GM21737 (cell line): Measurements from ENCODE around the gene HSD17B11.
"Not testable (repeated sequence)": the region's sequence is repeated elsewhere in the genome, so short reads cannot be mapped to it uniquely, and the experiment has no call there.

ENCODE experiments used
- ATAC-seq: cut with Tn5 transposase; IDR thresholded peaks from one replicate; pipeline ENCODE4 v1.9.1; 2021; ENCODE audit warnings: mild to moderate bottlenecking, moderate library complexity; ENCODE audit not compliant: unreplicated experiment

Gene HSD17B11

GRCh38 chr4:87360338-87360935 lies 30.6 kb downstream of the HSD17B11 start:
- no peak for ATAC-seq

GRCh38 chr4:87359258-87359657 lies 31.7 kb downstream of the HSD17B11 start:
- ATAC-seq: no peak

DNA sequence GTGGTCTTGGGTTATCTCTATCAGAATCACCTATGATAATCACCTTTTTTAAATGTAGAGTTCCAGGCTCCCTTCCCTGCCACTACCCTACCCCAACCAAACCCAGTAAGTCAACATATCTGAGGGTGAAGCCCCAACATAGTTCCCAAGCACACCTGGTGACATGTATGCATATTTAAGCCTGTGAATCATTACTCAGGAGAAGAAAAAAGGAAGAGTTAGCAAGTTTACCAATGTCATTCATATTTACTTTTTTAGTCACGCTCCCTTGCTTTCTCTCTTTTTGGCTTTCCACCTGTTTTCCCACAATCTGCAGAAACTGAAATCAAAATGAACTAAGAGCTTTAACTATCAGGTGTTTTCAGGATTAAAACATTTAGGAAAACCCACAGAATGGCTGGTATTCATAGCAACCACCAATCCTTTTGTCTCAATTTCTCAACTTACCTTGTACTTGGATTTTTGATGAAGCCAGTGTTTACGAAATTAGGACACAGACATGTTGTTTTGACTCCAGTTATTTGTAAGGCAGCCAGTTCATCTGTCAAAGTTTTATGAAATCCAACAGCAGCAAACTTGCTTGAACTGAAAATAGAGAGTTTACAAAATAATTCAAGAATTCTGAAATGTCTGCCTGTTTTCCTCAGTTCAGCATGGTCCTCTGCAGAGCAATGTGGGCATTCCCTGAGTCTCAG lies 34.0 kb downstream of the HSD17B11 start:
- no peak for ATAC-seq

GRCh38 chr4:87354168-87355102 lies 36.6 kb downstream of the HSD17B11 start:
- ATAC-seq: no peak

- peak; percentile 85 for ATAC-seq
Measured at GRCh38 chr4:87353592-87353991, 37.4 kb downstream of the HSD17B11 start.

- ATAC-seq: no peak
Measured at GRCh38 chr4:87345139-87345538, 45.8 kb downstream of the HSD17B11 start.

DNA sequence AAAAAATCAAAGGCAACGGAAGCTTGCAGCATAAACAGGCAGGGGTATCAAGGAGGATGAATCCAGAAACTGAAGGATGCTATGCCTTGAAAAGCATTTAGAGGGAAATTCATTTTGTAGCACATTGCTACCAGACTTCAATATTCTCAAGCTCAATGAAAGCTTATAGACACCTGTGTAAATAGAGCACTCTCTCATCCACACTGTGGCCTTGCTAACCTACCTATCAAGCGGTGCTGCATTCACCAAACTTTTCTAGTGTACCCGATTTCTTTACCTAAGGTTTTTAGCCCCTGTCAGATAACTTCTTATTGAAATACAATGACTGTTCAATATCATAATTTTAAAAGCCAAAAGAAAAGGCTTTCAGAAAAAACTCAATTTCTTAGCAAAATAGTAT lies 48.1 kb downstream of the HSD17B11 start:
- ATAC-seq: no peak

GRCh38 chr4:87341954-87342635 lies 48.9 kb downstream of the HSD17B11 start:
- ATAC-seq: not testable (repeated sequence)

- ATAC-seq: no peak
Measured at GRCh38 chr4:87339440-87339839, 51.5 kb downstream of the HSD17B11 start.

- no peak for ATAC-seq
Measured at GRCh38 chr4:87337361-87337760, 53.6 kb downstream of the HSD17B11 start.

- ATAC-seq: no peak
Measured at GRCh38 chr4:87333267-87333666, 57.7 kb downstream of the HSD17B11 start.

- no peak for ATAC-seq
Measured at GRCh38 chr4:87330761-87331160, 60.2 kb downstream of the HSD17B11 start.

DNA sequence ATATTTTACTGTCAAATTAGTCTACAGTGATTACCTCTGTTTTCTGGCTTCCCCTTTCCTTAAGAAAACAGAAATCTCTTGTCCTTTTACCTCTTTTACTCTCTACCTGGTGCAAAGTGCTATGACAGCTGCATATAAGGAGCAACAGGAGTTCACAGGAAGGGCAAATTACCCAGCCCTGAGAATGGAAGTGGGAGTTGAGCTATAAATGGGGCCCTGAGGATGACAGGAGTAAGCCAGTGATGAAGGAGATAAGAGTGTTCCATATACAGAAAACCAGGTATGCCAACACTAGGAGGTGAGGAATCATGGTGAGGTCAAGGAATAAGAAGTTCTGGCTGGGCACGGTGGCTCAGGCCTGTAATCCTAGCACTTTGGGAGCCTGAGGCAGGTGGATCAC lies 63.9 kb downstream of the HSD17B11 start:
- no peak for ATAC-seq

DNA sequence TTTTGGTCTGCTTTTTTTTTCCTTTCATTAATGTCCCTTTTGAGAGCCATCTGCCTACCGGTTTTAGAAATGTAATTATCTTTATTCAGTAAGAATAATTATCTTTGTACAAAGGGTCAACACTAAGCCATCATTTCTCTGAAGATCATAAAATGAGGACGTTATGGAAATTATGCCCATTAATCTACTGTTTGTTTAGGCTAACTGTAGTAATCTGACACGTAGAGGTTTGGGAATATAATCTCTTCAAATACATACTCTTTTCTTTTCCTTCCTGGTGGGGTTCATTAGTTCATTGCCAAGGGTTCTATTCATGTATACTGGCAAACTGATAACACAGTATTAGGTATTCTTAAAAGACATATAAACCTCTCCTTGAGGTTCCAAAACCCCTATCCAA lies 64.5 kb downstream of the HSD17B11 start:
- ATAC-seq: no peak

- ATAC-seq: no peak
Measured at GRCh38 chr4:87322754-87323153, 68.2 kb downstream of the HSD17B11 start, which contains the start of gene HSD17B13. TSS of gene HSD17B13 (minus strand) at chr4:87322882. CDS start at chr4:87322841, 41 bp downstream.

DNA sequence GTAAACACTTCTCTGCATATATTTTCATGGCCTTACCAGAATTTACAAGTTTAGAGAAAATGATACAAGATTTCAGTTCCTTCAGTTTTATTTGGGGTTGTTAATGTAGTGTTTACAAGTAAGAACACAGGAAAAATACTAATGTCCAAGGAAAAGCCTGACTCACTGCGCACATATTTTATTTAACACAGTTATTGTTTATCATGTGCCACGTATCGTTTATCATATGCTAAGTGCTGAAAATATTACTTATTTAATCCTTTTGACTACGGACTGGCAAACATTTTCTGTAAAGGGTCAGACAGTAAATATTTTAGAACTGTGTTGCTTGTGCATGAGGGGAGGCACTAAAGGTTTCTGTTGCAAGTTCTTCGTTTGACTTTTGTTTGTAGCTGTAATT lies 69.1 kb downstream of the HSD17B11 start:
- ATAC-seq: no peak

- no peak for ATAC-seq
Measured at GRCh38 chr4:87317527-87317926, 73.5 kb downstream of the HSD17B11 start.

- ATAC-seq: no peak
Measured at GRCh38 chr4:87316961-87317360, 74.0 kb downstream of the HSD17B11 start.

DNA sequence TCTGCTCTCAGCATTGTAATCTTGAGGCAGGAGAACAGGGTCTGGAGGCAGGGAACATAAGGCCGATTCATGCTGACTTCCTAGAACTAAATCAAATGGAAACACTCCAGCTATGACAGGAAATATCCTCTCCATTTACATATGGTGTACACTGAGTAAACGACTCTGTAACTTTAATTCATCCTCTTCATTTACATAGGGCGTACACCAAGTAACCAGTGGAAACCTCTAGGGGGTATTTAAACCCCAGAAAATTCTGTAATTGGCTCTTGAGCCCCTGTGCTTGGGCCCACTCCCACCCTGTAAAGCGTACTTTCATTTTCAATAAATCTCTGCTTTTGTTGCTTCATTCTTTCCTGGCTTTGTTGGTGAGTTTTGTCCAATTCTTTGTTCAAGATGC lies 76.0 kb downstream of the HSD17B11 start:
- not testable (repeated sequence) for ATAC-seq

DNA sequence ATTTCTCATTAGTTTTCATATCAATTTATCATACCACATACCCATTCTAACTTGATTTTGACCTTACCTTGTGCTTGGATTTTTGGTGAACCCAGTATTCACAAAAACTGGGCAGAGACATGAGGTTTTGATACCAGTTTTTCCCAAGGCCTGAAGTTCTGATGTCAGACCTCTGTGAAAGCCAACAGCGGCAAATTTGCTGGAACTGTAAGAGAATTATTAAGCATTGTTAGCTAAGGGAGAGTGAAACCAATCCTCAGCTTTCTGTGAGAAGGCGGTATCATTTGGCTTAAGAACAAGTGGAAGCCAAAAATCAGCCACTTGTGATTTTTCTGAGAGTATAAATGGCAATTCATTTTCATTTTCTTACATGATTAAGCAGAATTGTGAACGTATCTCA lies 77.2 kb downstream of the HSD17B11 start:
- ATAC-seq: no peak

- ATAC-seq: no peak
Measured at GRCh38 chr4:87311684-87312083, 79.3 kb downstream of the HSD17B11 start.
